Measurements from ENCODE around the gene NLGN2. TPM values are rescaled to one million over a fixed set of nuclear protein-coding genes. Genes with fewer than 3 reads are reported as not detected.

NLGN2 gene
- total and polyA plus RNA-seq, 2 donors (not counting 1 experiment from before 2014, with no cell fraction given), result 0.52 to 3.4 TPM

DNA sequence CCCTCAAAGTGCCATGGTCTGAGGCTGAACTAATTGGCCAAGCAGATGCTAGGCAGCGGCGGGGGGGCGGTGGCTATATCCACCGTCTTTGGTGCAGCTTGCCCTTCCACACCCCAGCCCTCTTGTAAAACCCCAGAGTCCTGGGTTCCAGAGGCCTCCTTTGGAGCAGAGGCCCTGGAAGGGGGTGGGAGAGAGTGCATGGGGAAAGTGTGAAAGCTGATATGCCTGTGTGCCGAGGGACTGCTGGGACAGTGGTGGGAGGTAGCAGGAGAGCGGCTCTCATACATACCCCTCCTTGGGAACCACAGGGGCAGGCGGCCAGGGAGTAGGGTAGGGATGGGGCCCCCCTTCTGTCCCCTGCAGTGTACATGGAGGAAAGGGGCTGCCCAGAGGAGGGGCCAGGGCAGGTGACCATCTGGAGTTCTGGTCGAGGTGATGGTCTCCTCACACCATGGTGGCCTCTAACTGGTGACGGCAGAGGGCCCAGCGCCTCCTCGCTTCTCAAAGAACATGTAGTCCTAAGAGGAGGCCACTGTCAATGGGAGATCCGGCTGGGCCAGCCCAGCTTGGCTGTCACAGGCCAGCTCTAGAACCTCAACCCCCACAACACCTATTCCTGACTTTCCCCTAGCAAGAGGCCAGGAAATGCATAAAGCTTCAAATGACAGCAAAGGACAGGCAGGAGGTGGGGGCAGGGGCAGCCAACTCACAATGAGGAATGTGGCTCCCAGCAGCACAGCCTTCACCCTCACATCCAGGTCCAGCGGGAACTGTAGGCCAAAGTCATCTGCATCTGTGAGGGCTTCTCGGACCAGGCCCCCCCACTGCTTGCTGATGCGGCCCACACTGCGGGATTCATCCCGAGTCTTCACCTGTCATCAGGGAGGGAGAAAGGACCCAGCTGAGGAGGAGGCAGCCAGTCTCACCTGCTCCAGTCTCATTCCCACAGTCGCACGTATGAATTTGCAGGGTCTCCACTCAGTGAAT is 17.4 kb upstream of the NLGN2 start:
- Mint-ChIP-seq H3K4me3 (no peak overlapping the region), H3K27ac (no peak overlapping the region)
- intact Hi-C loops (cut with micrococcal nuclease), result no loop called here

More for the DNA sequence above, 17.4 kb upstream of the NLGN2 start:
- Histone ChIP-seq H4K20me1 (ENCODE audit: control insufficient read depth, insufficient read depth, low read length, poor library complexity, severe bottlenecking) (no peaks in the 10 kb centered on the region), H3K4me1 (ENCODE audit: control insufficient read depth in 2 of 2, insufficient read depth in 2 of 2, low read length in 2 of 2) (peaks cover 11 to 13% of the 10 kb centered on the region in 2 donors), H2AFZ (ENCODE audit: insufficient read depth, low read depth, low read length, poor library complexity, severe bottlenecking) (no peak overlapping the region), H3K4me3 (ENCODE audit: control extremely low read depth in 1 of 5, extremely low read depth in 1 of 5, insufficient read depth in 1 of 5, low read depth in 2 of 5, low read length in 4 of 5) (no peak overlapping the region), H3K27me3 (replicated peaks in 1 of 4; ENCODE audit: control extremely low read depth in 1 of 4, control insufficient read depth in 3 of 4, insufficient read depth in 4 of 4, low read length in 3 of 4) (no peaks in the 10 kb centered on the region), H3K36me3 (replicated peaks in 1 of 2; ENCODE audit: control extremely low read depth in 1 of 2, control insufficient read depth in 1 of 2, extremely low read depth in 1 of 2, insufficient read depth in 2 of 2, low read length in 1 of 2) (peaks cover 0 to 37% of the 10 kb centered on the region in 2 experiments), H3K9me3 (ENCODE audit: control extremely low read depth in 1 of 3, control insufficient read depth in 2 of 3, insufficient read depth in 1 of 3, low read length in 2 of 3) (no peaks in the 10 kb centered on the region), H3K27ac (ENCODE audit: low read length in 2 of 2) (no peak overlapping the region), H3K4me2 (replicated peaks; ENCODE audit: low read depth, low read length, poor library complexity, severe bottlenecking) (no peak overlapping the region), H3K79me2 (ENCODE audit: control insufficient read depth, insufficient read depth, low read length) (peaks cover 10% of the 10 kb centered on the region), H3K9ac (ENCODE audit: low read length) (no peak overlapping the region)
- ChIA-PET POLR2A (no interaction called here), CTCF (interaction anchor here (1.6 to 1.8 kb wide), 2 partner anchors 34 to 46 kb away, joined by 4 to 6 read pairs; no protein-coding TSS in a partner anchor)
- no peak for ATAC-seq (ENCODE audit: low read depth)
- Mint-ChIP-seq H3K9me3 (ENCODE audit: insufficient read depth) (no peaks in the 10 kb centered on the region), H3K4me1 (peaks cover 13% of the 10 kb centered on the region), H3K27me3 (no peaks in the 10 kb centered on the region)
- DNase-seq, result no peak
- 97% methylated on average over 14 of the region's 19 CpGs for whole genome bisulfite sequencing (ENCODE audit: insufficient coverage)
- TF ChIP-seq, protein P1, sequence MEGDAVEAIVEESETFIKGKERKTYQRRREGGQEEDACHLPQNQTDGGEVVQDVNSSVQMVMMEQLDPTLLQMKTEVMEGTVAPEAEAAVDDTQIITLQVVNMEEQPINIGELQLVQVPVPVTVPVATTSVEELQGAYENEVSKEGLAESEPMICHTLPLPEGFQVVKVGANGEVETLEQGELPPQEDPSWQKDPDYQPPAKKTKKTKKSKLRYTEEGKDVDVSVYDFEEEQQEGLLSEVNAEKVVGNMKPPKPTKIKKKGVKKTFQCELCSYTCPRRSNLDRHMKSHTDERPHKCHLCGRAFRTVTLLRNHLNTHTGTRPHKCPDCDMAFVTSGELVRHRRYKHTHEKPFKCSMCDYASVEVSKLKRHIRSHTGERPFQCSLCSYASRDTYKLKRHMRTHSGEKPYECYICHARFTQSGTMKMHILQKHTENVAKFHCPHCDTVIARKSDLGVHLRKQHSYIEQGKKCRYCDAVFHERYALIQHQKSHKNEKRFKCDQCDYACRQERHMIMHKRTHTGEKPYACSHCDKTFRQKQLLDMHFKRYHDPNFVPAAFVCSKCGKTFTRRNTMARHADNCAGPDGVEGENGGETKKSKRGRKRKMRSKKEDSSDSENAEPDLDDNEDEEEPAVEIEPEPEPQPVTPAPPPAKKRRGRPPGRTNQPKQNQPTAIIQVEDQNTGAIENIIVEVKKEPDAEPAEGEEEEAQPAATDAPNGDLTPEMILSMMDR (IDR thresholded peaks at IDR 0.05), result no peak
- no peak for TF ChIP-seq EZH2 (IDR thresholded peaks at IDR 0.05; ENCODE audit: borderline replicate concordance, insufficient read depth, low read depth, low read length, poor library complexity, severe bottlenecking)
